ENCODE results near the gene KLHL29.

GRCh38 chr2:23478933-23479683, 94.1 kb downstream of the KLHL29 start:
- TF ChIP-seq, protein P1, sequence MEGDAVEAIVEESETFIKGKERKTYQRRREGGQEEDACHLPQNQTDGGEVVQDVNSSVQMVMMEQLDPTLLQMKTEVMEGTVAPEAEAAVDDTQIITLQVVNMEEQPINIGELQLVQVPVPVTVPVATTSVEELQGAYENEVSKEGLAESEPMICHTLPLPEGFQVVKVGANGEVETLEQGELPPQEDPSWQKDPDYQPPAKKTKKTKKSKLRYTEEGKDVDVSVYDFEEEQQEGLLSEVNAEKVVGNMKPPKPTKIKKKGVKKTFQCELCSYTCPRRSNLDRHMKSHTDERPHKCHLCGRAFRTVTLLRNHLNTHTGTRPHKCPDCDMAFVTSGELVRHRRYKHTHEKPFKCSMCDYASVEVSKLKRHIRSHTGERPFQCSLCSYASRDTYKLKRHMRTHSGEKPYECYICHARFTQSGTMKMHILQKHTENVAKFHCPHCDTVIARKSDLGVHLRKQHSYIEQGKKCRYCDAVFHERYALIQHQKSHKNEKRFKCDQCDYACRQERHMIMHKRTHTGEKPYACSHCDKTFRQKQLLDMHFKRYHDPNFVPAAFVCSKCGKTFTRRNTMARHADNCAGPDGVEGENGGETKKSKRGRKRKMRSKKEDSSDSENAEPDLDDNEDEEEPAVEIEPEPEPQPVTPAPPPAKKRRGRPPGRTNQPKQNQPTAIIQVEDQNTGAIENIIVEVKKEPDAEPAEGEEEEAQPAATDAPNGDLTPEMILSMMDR (conservative IDR thresholded peaks at IDR 0.05): no peak
- no peak for TF ChIP-seq EZH2 (IDR thresholded peaks at IDR 0.05; ENCODE audit: low read depth)
